Retinal pigment epithelial cell (primary cell): ENCODE data around the gene FLYWCH1.

ENCODE experiments used
- DNase-seq: peaks from one replicate; pipeline ENCODE4 v3.0.0-alpha.2; 2010; ENCODE audit warnings: low read depth
- H3K4me3 ChIP-seq: 2 replicates; pipeline ENCODE4 v1.5.1; 2011; ENCODE audit warnings: mild to moderate bottlenecking, low read length, control low read depth, moderate library complexity
- CTCF ChIP-seq: conservative IDR thresholded peaks from 2 replicates; pipeline ENCODE4 v1.5.1; 2011; ENCODE audit warnings: low read depth, low read length, control low read depth, inconsistent platforms

Gene FLYWCH1

DNA sequence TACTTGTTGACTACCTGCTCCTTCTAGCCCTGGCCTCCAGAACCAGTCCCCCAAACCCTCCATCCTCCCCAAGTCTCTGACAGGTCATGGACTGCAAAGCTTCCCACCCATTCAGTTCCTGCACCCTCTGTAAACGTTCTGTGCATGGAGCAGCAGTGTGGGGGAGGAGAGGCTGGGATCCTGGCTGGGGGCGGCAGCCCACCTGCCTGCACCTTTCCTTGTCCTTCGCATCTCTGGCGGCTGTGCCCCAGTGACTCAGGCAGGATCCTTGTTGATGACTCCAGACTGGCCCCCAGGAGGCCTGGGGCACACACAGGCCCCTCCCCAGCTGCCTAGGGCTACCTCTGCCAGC lies 70.1 kb downstream of the FLYWCH1 start:
- no peak for TF ChIP-seq CTCF
- H3K4me3 ChIP-seq = no peak overlapping the region
- DNase-seq = no peak

DNA sequence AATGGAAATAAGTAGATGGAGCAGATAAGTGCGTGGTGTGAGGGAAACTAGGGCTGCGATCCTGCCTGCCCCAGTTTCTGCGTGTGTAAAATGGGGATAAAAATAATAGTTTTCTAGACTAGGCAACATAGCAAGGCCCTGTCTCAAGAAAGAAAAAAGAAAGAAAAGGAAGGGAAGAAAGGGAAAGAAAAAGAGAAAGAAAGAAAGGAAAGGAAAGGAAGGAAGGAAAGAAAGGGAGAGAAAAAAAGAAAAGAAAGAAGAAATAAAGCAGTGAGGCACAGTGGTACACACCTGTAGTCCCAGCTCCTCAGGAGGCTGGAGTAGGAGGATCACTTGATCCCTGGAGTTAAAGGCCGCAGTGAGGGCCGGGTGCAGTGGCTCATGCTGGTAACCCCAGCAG lies 70.7 kb downstream of the FLYWCH1 start:
- TF ChIP-seq CTCF = no peak
- H3K4me3 ChIP-seq = no peak overlapping the region
- no peak for DNase-seq

DNA sequence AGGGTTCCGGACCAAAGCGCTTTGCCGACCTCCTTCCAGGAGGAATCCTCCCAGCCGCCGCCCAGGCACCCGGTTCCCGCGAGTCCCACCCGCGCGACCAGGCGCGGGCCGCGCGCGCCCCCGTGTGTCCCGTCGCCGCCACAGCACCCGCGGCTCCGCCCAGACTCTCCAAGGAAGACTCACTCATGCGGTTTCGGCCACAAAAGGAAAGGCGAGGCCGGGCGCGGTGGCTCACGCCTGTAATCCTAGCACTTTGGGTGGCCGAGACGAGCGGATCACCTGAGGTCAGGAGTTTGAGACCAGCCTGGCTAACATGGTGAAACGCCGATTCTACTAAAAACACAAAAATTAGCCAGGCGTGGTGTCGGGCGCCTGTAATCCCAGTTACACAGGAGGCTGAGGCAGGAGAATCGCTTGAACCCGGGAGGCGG lies 72.0 kb downstream of the FLYWCH1 start:
- H3K4me3 ChIP-seq = peak overlapping the region; percentile 17
- DNase-seq = no peak
- peak; percentile 67 for TF ChIP-seq CTCF

DNA sequence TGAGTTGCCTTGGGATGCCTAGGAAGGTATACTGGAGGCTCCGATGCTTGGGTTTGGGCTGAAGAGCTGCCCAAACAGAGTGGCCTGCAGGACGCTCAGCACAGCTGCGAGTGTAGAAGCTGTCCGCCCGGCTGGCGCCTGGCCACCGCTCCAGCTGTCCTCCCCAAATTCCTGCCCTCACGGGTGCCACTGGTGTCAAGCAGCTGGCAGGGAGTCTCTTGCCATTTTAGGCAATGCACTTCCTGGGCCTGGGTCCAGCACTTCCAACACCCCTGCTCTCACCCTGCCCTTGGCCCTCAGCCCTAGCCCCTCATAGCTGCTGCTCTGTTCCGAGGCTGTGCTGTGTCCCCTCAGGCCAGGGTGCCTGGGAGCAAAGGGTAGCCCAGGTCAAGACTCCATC lies 73.7 kb downstream of the FLYWCH1 start:
- DNase-seq = no peak
- H3K4me3 ChIP-seq = no peak overlapping the region
- no peak for TF ChIP-seq CTCF

GRCh38 chr16:2985893-2986355 lies 74.2 kb downstream of the FLYWCH1 start:
- DNase-seq = no peak
- no peak overlapping the region for H3K4me3 ChIP-seq
- TF ChIP-seq CTCF = no peak

DNA sequence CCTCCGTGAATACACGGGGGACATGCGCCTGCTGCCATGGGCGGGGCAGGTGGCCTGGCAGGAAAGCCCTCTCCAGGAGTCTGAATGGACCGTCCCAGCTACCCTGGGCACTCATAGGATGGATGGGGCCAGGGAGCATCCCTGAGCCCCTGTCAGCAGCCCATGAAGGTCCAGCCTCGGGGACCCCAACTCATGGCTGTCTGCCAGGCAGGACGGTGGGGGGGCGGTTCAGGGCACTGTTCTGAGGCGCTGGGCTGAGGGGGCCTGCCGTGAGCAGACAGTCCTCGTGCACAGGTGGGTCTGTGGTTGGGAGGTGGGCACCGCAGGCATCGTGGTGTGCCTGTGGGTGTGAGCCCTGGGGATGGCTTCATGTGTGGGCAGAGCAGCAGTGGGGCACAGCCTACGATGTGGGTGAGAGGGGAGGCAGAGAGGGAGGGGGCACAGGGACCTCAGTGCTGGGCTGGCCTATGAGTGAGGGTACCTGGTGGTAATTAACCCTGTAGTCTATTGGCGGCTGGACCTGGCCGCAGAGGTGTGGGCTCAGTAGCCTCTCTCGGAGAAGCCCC lies 75.0 kb downstream of the FLYWCH1 start:
- DNase-seq = no peak
- H3K4me3 ChIP-seq = no peak overlapping the region
- TF ChIP-seq CTCF = no peak

- DNase-seq = no peak
- TF ChIP-seq CTCF = no peak
- H3K4me3 ChIP-seq = no peak overlapping the region
These were observed 75.6 kb downstream of the FLYWCH1 start for GRCh38 chr16:2987286-2987685.
